Left ventricle myocardium inferior (tissue), 1 donor: ENCODE results near the gene RWDD1. TPM values are rescaled to one million over a fixed set of nuclear protein-coding genes. Genes with fewer than 3 reads are reported as not detected.

ENCODE experiments used
- DNase-seq: peaks from one replicate; pipeline ENCODE4 v3.0.0-alpha.2; 2020
- H3K27ac ChIP-seq: fragments of 200-600 bp; replicated peaks from 2 replicates; pipeline ENCODE4 v1.8.0; 2021
- H3K27me3 ChIP-seq: fragments of 200-600 bp; 2 replicates; pipeline ENCODE4 v1.8.0; 2021; ENCODE audit warnings: low read depth
- H3K36me3 ChIP-seq: fragments of 200-600 bp; 2 replicates; pipeline ENCODE4 v1.8.0; 2021
- H3K4me1 ChIP-seq: fragments of 200-600 bp; 2 replicates; pipeline ENCODE4 v1.8.0; 2021
- H3K4me3 ChIP-seq: fragments of 200-600 bp; 2 replicates; pipeline ENCODE4 v1.8.0; 2021; ENCODE audit warnings: mild to moderate bottlenecking, moderate library complexity
- H3K9me3 ChIP-seq: fragments of 200-600 bp; replicated peaks from 2 replicates; pipeline ENCODE4 v1.8.0; 2021
- CTCF ChIP-seq: fragments of 200-600 bp; IDR thresholded peaks from 2 replicates; pipeline ENCODE4 v1.8.0; 2021; ENCODE audit warnings: antibody characterized with exemption, mild to moderate bottlenecking, borderline replicate concordance
- intact Hi-C: fragments of 100-400 bp; cut with micrococcal nuclease; formaldehyde crosslinking; loops from one replicate; pipeline ENCODE4 v1.11.0; 2022
- total RNA-seq: library from RNA; stranded (reverse); fragmentation: NEBNext Ultra II Directional; extraction: Animal tissue kit (Norgen Biotek cat#: 25700); gene quantifications from one replicate; pipeline ENCODE4 v1.2.1, GENCODE V29; 2021
- donor health status: DM: no; HTN: yes; CAD: no; lungs with severe emphysema.

The RWDD1 gene
- total RNA-seq, 1 donor from 2014 or later: 73.3 TPM

- peak overlapping the region; percentile 58 for H3K27ac ChIP-seq
These were observed 41.6 kb upstream of the RWDD1 start for GRCh38 chr6:116529466-116530290.

GRCh38 chr6:116530436-116530835, 40.9 kb upstream of the RWDD1 start:
- TF ChIP-seq CTCF: no peak
- H3K27me3 ChIP-seq: no peaks in the 10 kb centered on the region
- H3K4me3 ChIP-seq: no peak overlapping the region
- intact Hi-C loops: loop anchor here (5.0 kb wide), 1 partner anchor 243 kb away; no protein-coding TSS in a partner anchor
- no peak for DNase-seq
- no peaks in the 10 kb centered on the region for H3K9me3 ChIP-seq
- no peaks in the 10 kb centered on the region for H3K36me3 ChIP-seq
- H3K4me1 ChIP-seq: peaks cover 28% of the 10 kb centered on the region
- no peak overlapping the region for H3K27ac ChIP-seq

More at GRCh38 chr6:116529466-116530290, 41.6 kb upstream of the RWDD1 start:
- H3K4me1 ChIP-seq: peaks cover 35% of the 10 kb centered on the region
- no peak for TF ChIP-seq CTCF
- H3K4me3 ChIP-seq: peak overlapping the region; percentile 7
- H3K9me3 ChIP-seq: no peaks in the 10 kb centered on the region
- DNase-seq: no peak
- no peaks in the 10 kb centered on the region for H3K27me3 ChIP-seq
- intact Hi-C loops: loop anchor here (5.0 kb wide), 1 partner anchor 242 kb away; no protein-coding TSS in a partner anchor
- no peaks in the 10 kb centered on the region for H3K36me3 ChIP-seq

- DNase-seq: peak; percentile 26
- no peaks in the 10 kb centered on the region for H3K9me3 ChIP-seq
- no peaks in the 10 kb centered on the region for H3K27me3 ChIP-seq
- intact Hi-C loops: loop anchor here (5.0 kb wide), 1 partner anchor 245 kb away; no protein-coding TSS in a partner anchor
- no peaks in the 10 kb centered on the region for H3K36me3 ChIP-seq
- H3K27ac ChIP-seq: no peak overlapping the region
- H3K4me3 ChIP-seq: no peak overlapping the region
- H3K4me1 ChIP-seq: peaks cover 22% of the 10 kb centered on the region
- peak; percentile 93 for TF ChIP-seq CTCF
These were observed 39.4 kb upstream of the RWDD1 start for GRCh38 chr6:116531675-116532570.

GRCh38 chr6:116533233-116533957, 37.9 kb upstream of the RWDD1 start:
- DNase-seq: no peak
- no peak overlapping the region for H3K27ac ChIP-seq
- H3K4me1 ChIP-seq: peaks cover 13% of the 10 kb centered on the region
- H3K4me3 ChIP-seq: no peak overlapping the region
- no peaks in the 10 kb centered on the region for H3K36me3 ChIP-seq
- intact Hi-C loops: loop anchor here (5.0 kb wide), 1 partner anchor 246 kb away; no protein-coding TSS in a partner anchor
- TF ChIP-seq CTCF: no peak
- H3K27me3 ChIP-seq: no peaks in the 10 kb centered on the region
- H3K9me3 ChIP-seq: no peaks in the 10 kb centered on the region

GRCh38 chr6:116535109-116535508, 36.2 kb upstream of the RWDD1 start:
- no peaks in the 10 kb centered on the region for H3K9me3 ChIP-seq
- H3K36me3 ChIP-seq: no peaks in the 10 kb centered on the region
- no peak for TF ChIP-seq CTCF
- H3K4me3 ChIP-seq: no peak overlapping the region
- peaks cover 6% of the 10 kb centered on the region for H3K4me1 ChIP-seq
- intact Hi-C loops: no loop called here
- DNase-seq: no peak
- no peaks in the 10 kb centered on the region for H3K27me3 ChIP-seq
- no peak overlapping the region for H3K27ac ChIP-seq
